ENCODE results near the gene KCNH6.

The KCNH6 gene

DNA sequence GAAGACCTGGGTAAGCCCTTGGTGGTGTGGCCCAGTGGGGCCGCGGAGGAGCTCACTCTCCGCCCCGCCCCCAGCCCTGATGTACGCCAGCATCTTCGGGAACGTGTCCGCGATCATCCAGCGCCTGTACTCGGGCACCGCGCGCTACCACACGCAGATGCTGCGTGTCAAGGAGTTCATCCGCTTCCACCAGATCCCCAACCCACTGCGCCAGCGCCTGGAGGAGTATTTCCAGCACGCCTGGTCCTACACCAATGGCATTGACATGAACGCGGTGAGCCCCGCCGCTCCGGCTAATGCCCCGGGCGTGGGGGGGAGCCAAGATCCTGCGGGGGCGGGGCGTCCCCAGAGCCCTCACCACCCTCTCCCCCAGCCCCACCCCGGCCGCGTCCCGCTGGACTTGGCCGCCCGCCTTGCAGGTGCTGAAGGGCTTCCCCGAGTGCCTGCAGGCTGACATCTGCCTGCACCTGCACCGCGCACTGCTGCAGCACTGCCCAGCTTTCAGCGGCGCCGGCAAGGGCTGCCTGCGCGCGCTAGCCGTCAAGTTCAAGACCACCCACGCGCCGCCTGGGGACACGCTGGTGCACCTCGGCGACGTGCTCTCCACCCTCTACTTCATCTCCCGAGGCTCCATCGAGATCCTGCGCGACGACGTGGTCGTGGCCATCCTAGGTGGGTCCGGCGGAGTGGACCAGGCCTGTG lies 15.0 kb downstream of the KCNH6 start:
- Histone ChIP-seq H3K4me3 (replicated peaks; ENCODE audit: insufficient read depth, low read length) (no peak overlapping the region), H3K27me3 (ENCODE audit: insufficient read depth, poor library complexity, severe bottlenecking) (peaks cover 24% of the 10 kb centered on the region), H3K27ac (replicated peaks) (no peak overlapping the region)
- TF ChIP-seq SPI1 (IDR thresholded peaks at IDR 0.05; ENCODE audit: borderline replicate concordance, low read depth) (no peak), POLR2AphosphoS5 (IDR thresholded peaks at IDR 0.05; ENCODE audit: low read depth) (no peak), GABPA (IDR thresholded peaks at IDR 0.05; ENCODE audit: low read depth) (no peak)
- TF ChIP-seq, protein P1, sequence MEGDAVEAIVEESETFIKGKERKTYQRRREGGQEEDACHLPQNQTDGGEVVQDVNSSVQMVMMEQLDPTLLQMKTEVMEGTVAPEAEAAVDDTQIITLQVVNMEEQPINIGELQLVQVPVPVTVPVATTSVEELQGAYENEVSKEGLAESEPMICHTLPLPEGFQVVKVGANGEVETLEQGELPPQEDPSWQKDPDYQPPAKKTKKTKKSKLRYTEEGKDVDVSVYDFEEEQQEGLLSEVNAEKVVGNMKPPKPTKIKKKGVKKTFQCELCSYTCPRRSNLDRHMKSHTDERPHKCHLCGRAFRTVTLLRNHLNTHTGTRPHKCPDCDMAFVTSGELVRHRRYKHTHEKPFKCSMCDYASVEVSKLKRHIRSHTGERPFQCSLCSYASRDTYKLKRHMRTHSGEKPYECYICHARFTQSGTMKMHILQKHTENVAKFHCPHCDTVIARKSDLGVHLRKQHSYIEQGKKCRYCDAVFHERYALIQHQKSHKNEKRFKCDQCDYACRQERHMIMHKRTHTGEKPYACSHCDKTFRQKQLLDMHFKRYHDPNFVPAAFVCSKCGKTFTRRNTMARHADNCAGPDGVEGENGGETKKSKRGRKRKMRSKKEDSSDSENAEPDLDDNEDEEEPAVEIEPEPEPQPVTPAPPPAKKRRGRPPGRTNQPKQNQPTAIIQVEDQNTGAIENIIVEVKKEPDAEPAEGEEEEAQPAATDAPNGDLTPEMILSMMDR (IDR thresholded peaks at IDR 0.05; ENCODE audit: insufficient read depth, low read length) = no peak
- TF ChIP-seq, protein P2, sequence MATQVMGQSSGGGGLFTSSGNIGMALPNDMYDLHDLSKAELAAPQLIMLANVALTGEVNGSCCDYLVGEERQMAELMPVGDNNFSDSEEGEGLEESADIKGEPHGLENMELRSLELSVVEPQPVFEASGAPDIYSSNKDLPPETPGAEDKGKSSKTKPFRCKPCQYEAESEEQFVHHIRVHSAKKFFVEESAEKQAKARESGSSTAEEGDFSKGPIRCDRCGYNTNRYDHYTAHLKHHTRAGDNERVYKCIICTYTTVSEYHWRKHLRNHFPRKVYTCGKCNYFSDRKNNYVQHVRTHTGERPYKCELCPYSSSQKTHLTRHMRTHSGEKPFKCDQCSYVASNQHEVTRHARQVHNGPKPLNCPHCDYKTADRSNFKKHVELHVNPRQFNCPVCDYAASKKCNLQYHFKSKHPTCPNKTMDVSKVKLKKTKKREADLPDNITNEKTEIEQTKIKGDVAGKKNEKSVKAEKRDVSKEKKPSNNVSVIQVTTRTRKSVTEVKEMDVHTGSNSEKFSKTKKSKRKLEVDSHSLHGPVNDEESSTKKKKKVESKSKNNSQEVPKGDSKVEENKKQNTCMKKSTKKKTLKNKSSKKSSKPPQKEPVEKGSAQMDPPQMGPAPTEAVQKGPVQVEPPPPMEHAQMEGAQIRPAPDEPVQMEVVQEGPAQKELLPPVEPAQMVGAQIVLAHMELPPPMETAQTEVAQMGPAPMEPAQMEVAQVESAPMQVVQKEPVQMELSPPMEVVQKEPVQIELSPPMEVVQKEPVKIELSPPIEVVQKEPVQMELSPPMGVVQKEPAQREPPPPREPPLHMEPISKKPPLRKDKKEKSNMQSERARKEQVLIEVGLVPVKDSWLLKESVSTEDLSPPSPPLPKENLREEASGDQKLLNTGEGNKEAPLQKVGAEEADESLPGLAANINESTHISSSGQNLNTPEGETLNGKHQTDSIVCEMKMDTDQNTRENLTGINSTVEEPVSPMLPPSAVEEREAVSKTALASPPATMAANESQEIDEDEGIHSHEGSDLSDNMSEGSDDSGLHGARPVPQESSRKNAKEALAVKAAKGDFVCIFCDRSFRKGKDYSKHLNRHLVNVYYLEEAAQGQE (IDR thresholded peaks at IDR 0.05; ENCODE audit: insufficient replicate concordance, low read depth) = no peak
- no peak for DNase-seq (ENCODE audit: low read depth in 1 of 2, low spot score in 1 of 2)

DNA sequence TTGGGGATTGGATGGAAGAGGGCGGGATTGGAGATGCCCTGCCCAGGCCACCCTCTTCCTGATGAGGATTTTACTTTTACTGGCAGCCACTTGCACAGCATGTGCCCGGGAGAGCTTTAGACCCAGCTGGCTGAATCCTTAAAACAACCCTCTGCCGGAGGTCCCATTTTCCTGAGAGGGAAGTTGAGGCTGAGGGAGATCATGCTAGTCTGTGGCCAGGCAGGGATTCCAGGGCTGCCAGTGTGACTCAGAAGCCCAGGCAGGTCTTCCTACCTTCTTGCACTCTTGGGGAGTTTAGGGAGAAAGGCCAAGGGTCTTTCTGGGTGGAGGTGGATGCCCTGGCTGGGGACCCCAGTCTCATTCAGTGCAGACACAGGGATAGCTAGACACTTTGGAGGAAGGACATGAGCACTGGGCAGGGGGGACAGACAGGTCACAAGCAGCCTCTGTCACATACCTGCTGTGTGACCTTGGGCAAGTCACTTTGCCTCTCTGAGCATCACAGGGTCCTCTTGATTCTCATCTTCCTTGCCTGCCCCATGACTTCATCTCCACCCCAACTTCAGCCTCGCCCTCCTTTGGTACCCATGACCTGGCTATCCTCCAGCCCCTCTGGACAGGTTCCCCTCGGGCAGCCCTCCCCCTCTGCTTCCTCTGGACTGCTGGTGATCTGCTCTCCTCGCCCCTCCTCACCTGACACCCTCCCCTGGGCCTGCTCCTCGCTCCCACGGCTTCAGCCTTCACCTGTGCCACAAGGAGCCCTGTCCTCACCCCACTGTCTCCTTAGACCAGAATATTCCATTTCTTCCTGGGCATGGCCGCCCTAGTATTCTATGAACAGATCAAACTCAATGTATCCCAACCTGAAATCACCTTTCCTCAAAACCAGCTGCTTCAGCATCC lies 15.8 kb downstream of the KCNH6 start:
- no peak overlapping the region for H3K4me3 ChIP-seq (replicated peaks; ENCODE audit: insufficient read depth, low read length)
- H3K27me3 ChIP-seq (ENCODE audit: insufficient read depth, poor library complexity, severe bottlenecking) = peaks cover 24% of the 10 kb centered on the region
- TF ChIP-seq SPI1 (IDR thresholded peaks at IDR 0.05; ENCODE audit: borderline replicate concordance, low read depth) (no peak), POLR2AphosphoS5 (IDR thresholded peaks at IDR 0.05; ENCODE audit: low read depth) (no peak), GABPA (IDR thresholded peaks at IDR 0.05; ENCODE audit: low read depth) (no peak)
- H3K27ac ChIP-seq (replicated peaks) = no peak overlapping the region
- DNase-seq (ENCODE audit: low read depth in 1 of 2, low spot score in 1 of 2) = no peak

DNA sequence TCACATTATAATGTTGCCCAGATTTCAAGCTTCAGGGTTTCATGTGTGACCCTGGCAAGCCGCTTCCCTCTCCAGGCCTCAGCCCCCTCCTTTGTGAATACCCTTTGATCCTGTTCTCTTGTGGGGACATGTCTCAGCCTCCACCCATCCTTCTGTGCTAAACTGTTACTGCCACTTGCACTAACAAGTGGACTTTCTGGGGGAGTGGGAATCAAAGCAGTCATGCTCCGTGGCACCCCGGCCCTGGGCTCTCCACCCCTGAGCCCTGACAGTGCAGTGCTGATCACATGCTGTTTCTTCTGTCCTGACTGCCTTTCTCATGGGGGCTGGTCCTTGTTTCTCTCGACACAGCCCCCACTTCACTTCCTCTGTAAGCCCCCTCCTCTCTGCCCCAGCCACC lies 17.4 kb downstream of the KCNH6 start:
- H3K4me3 ChIP-seq (replicated peaks; ENCODE audit: insufficient read depth, low read length) = no peak overlapping the region
- H3K27me3 ChIP-seq (ENCODE audit: insufficient read depth, poor library complexity, severe bottlenecking) = peaks cover 24% of the 10 kb centered on the region
- H3K27ac ChIP-seq (replicated peaks) = no peak overlapping the region
- TF ChIP-seq, protein P1 (IDR thresholded peaks at IDR 0.05; ENCODE audit: insufficient read depth, low read length) = no peak
- no peak for TF ChIP-seq POLR2AphosphoS5 (IDR thresholded peaks at IDR 0.05; ENCODE audit: low read depth)
- TF ChIP-seq, protein P2 (IDR thresholded peaks at IDR 0.05; ENCODE audit: insufficient replicate concordance, low read depth) = no peak
- TF ChIP-seq SPI1 (IDR thresholded peaks at IDR 0.05; ENCODE audit: borderline replicate concordance, low read depth) = no peak
- TF ChIP-seq GABPA (IDR thresholded peaks at IDR 0.05; ENCODE audit: low read depth) = no peak
- no peak for DNase-seq (ENCODE audit: low read depth in 1 of 2, low spot score in 1 of 2)

DNA sequence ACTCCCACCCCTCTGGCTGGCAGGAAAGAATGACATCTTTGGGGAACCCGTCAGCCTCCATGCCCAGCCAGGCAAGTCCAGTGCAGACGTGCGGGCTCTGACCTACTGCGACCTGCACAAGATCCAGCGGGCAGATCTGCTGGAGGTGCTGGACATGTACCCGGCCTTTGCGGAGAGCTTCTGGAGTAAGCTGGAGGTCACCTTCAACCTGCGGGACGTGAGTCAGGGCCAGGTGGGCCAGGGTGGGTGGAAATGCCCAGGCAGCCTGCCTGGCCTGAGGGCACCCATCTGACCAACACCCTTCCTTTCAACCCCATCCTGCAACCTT lies 19.0 kb downstream of the KCNH6 start:
- Histone ChIP-seq H3K27me3 (ENCODE audit: insufficient read depth, poor library complexity, severe bottlenecking) (peaks cover 21% of the 10 kb centered on the region), H3K4me3 (replicated peaks; ENCODE audit: insufficient read depth, low read length) (no peak overlapping the region), H3K27ac (replicated peaks) (no peak overlapping the region)
- no peak for DNase-seq (ENCODE audit: low read depth in 1 of 2, low spot score in 1 of 2)
- TF ChIP-seq POLR2AphosphoS5 (IDR thresholded peaks at IDR 0.05; ENCODE audit: low read depth) (no peak), SPI1 (IDR thresholded peaks at IDR 0.05; ENCODE audit: borderline replicate concordance, low read depth) (no peak), GABPA (IDR thresholded peaks at IDR 0.05; ENCODE audit: low read depth) (no peak)
- TF ChIP-seq, protein P1 (IDR thresholded peaks at IDR 0.05; ENCODE audit: insufficient read depth, low read length) = no peak
- TF ChIP-seq, protein P2 (IDR thresholded peaks at IDR 0.05; ENCODE audit: insufficient replicate concordance, low read depth) = no peak

Measured in HL-60 (cell line).